Forelimb muscle (tissue), 1 donor: ENCODE results near the gene DNAI2. TPM values are rescaled to one million over a fixed set of nuclear protein-coding genes. Genes with fewer than 3 reads are reported as not detected.
"Not testable (repeated sequence)": the region's sequence is repeated elsewhere in the genome, so short reads cannot be mapped to it uniquely, and the experiment has no call there.

Source experiments
- DNase-seq: peaks from one replicate; pipeline ENCODE4 v3.0.0-alpha.2; 2013; ENCODE audit warnings: low read depth
- polyA plus RNA-seq: library from polyadenylated mRNA; unstranded; fragments of 120-200 nt; gene quantifications from one replicate; pipeline ENCODE4 v1.2.1, GENCODE V29; 2013; ENCODE audit not compliant: insufficient read length

Gene DNAI2
- polyA plus RNA-seq, 1 donor = 0.14 TPM

DNA sequence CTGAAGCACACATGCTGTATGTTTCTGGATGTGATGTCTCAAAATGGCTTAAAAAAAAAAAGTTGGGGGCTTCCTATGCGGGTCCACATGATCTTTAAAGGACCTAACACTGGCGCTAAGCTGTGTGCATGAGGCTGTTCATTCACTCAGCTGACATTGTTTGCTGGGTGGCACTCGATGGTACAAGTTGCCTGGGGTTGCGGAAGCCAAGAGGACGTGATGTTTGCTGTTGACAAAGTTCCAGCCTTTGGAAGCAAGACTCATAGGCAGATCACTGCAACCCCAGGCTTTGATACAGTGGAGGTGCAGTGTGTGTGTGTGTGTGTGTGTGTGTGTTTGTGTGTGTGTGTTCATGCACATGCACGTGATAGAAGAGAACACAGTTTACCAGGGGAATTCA lies 29.5 kb upstream of the DNAI2 start:
- DNase-seq = no peak

DNA sequence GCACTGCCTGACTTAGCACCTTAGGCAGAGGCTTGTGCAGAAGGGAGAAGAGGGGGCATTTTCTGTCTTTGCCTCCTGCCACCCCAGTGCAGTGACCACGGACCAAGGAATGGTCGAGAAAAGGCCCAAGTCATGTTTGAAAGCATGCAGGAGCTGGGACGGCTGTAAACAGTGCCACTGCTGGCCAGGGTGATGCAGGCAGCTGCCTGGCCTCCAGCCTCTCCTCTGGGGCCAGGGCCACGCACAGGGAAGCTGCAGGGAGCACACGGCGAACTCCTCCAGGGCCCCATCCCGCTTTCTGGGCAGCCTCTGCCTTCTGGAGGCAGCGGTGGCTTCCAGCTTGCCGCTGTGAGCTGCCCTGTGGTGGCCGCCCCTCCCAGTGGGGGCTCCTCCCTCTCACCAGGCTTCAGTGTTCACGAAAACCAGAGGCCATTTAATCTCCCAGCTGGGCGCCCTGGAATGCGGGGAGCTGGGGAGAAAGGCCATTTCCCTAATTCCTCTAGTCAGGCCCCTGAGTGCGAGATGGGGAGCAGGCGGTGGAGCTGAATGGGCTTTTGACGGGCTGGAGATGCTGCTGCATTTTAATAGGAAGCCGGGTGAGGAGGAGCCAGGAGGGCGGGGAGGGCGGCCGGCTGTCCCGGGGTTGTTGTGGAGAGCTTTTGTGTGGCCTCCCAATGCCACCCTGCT lies 28.7 kb upstream of the DNAI2 start:
- no peak for DNase-seq

DNA sequence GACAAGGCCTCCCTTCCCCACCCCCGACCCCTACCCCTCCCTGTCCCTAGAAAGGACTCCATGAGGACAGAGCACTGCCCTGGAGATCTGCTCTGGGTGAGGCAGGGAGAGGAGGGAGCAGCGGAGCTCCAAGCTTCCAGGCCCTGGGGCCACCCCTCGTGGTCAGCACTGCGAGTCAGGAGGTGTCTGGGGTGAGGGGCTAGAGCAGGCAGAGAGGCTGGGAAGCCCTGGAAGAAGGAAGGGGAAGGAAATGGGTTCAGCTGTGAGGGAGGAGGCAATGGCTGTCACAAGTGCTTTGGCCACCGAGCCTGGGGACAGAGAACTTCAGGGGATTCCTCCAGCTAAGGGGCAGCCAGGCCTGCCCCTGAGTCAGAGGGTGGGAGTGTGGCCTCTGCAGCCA lies 28.2 kb upstream of the DNAI2 start:
- no peak for DNase-seq

DNA sequence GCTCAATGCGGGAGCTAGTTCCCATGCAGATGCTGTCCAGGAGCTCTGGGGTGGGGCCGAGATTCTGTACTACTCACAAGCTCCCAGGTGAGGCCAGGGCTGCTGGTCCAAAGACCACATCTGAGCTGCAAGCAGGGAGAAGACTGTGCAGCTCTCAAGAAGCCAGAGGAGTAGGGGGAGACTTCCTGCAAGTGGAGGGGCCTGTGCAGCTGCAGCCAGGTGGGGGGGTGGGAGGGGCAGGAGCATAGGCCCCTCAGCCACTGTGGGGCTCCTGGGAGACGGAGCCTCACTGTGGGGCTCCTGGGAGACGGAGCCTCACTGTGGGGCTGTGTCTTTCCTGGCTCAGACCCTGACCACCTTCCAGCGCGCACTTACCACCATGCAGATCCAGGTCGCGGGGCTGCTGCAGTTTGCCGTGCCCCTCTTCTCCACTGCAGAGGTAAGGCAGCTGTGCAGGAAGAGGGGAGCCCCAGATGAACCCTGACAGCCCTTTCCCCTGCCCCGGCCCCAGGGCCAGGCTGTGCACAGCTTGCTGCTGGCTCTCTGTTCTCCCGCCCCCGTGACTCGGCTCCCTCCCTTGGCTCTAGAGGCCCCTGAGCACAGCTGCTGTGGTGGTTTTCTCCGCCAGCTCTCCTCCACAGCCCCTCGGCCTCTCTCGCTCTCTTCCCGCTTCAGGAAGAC lies 24.3 kb upstream of the DNAI2 start:
- DNase-seq = no peak

DNA sequence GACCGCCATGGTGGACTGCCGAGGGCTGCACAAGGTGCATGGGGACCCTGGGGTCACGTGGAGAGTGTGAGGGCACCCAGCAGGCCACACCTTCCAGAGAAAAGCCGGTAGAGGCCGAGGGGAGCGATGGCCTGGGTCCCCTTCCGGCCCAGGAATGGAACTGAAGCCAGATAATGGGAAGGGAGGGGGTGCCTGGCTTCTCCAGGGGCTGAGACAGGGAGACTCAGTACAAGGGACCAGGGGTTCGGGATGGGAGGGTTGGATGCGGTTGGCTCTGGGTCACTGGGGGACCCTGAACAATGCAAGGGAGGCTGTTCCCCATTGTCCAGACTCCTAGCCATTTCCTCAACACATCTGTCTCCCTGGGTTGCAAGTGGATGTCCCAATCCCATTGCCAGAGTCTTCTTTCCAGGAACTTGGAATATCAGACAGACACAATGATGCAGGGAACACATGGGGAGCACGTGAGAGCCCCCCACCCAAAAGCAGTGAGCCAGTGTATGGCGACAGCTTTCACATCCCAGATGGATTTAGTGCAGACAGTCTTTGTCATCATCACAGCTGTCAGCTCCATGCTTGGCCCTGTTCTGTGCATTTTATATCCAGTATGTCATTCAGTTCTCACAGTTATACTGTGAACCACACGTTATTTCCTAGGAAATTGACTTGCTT lies 23.6 kb upstream of the DNAI2 start:
- DNase-seq = peak; percentile 88

DNA sequence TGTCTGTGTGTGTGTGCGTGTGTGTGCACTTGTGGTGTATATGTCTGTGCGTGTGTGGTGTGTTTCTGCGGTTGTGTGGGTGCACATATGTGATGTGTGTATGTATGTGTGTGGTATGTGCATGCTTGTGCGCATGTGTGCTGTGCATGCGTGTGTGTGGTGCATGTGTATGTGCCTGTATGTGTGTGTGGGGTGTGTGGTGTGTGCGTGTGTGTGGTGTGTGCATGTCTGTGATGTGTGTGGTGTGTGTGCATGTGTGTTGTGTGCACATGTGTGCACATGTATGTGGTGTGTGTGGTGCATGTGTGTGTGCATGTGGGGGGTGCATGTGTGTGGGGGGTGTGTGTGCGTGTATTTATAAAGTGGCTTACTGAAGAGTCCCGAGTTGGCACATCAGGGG lies 23.0 kb upstream of the DNAI2 start:
- DNase-seq = no peak

DNA sequence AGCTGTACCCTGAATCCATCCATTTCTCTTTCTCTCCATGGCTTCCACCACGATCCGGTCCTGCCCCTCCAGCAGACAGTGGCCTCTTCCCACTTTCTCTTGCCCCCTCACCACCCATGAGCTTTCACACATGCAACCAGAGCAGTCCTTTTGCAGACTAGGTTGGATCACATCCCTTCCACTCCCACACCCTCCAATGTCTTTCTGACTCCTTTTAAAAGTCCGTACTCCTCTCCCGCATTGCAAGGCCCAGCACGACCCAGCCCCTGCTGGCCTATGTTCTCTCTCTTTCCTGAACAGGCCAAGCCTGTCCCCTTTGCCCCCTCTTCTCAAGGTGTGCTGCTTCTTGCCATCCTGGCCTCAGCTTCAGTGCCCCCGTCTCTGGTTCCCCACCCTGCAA lies 22.5 kb upstream of the DNAI2 start:
- DNase-seq = no peak

DNA sequence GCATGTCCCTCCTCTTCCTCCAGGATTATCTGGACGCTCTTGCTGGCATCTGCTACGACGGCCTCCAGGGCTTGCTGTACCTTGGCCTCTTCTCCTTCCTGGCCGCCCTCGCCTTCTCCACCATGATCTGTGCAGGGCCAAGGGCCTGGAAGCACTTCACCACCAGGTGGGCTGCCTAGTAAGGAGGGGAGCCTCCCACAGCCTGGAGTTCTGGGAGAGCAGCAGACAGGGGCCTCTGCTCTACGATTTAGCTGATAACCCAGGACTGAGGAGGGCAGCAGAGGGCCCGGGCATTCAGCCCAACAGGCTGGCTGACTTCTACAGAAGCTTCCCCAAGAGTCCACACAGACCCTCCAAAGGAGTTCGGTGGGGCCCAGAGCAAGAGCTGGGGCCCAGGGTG lies 21.8 kb upstream of the DNAI2 start:
- DNase-seq = no peak

DNA sequence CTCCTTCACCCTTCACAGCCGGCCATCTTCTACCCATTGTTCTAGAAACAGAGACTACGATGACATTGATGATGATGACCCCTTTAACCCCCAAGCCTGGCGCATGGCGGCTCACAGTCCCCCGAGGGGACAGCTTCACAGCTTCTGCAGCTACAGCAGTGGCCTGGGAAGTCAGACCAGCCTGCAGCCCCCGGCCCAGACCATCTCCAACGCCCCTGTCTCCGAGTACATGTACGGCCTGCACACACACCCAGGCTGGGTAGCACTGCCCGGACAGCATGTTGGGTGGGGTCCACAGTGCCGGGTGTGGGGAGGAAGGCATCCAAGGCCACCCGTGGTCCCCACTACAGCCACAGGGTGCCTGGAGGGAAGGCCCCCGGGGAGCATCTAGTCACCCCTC lies 21.0 kb upstream of the DNAI2 start:
- no peak for DNase-seq

DNA sequence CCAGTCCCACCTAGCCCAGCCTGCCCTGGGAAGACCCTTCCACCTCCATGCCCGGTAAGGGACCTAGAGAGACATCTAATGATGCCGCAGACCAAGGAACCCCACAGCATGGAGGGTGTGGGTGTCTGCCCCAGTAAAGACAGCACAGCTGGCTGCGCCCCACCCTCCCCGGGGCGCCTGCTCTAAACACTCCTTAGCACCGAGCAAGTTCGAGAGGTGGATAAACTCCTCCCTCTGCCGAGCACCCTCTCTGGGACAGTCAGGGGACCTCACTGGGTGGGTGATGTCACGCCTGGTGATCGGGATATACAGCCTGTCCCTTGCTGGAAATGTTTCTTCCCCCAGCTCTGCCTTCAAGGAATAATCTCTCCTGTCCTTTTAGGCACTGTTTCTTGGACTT lies 16.7 kb upstream of the DNAI2 start:
- no peak for DNase-seq

DNA sequence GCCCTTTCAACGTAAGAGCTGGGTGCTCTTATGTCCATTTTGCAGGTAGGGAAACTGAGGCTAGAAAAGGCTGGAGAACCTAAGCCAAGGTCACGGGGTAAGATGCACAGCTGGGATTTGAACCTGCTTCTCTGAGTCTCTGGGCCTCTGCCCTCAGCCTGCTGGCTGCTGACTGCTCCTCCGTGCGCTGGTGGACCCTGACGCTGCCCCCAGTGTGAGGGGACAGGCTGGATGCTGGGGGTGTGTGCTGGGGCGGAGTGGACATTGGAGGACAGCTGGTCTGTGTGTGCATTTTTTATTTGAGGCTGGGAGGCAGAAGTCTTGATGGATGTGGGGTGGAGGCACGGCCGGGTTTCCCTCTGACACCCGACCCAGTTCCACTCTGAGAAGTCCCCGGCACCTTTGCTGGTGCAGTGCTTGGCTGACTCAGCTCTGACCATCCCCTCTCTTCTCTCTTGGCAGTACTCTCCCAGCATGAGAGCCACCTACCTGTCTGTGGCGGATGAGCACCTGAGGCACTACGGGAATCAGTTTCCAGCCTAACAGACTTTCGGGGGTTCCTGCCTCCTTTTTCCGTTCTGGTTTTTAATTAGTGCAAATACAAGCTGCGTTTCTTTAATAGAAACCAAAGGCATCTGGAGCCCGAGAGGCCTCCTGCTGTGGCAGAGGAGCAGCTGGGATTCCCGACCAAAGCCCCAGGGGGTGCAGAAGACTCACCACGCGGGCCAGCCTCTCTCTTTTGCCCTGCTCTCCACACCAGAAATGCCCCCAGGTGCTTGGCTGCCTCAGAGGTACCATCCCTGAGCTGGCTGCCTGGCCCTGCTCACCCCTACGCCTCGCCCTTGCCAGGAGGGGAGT lies 14.1 kb upstream of the DNAI2 start:
- no peak for DNase-seq

DNA sequence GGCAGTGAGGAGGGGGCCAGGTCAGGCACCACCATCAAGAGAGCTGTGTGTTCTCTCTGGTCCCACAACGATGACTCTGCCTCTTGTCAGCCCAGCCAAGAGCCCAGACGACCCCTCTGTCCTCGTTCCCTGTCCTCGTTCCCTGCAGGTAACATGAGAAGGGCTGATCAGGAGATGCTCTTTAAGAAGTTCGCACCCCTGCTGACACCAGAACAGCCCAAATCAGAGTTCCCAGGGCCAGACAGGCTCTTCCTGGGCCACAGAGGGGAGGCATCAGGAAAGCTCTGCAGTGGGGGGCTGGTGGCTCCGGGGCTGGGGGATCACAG lies 13.5 kb upstream of the DNAI2 start:
- no peak for DNase-seq

DNA sequence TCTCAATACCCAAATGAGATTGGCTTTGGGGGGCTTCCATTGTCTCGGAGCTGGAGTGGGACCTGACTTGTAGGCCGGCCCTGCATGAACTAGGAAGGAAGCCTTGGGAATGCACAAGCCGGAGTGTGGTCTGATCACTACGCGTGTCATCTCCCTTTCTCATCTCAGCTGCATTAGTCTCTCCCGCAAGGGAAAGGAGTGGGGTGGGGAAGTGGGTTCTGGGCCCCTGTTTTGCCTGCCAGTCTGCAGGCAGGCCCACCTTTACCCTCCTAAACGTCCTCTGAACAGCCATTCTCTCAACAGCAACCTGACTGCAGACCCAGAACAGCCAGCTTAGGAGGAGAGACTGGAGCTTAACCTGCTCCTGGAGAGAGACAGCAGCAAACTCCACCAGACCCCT lies 11.4 kb upstream of the DNAI2 start:
- no peak for DNase-seq

DNA sequence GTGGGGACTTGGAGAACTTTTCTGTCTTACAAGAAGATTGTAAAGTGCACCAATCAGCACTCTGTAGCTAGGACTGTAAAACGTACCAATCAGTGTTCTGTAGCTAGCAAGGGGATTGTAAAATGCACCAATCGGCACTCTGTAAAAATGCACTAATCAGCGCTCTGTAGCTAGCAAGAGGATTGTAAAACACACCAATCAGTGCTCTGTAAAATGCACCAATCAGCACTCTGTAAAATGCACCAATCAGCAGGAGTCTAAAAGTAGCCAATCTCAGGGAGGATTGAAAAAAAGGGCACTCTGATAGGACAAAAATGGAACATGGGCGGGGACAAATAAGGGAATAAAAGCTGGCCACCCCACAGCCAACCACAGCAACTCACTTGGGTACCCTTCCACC lies 7.0 kb upstream of the DNAI2 start:
- DNase-seq = not testable (repeated sequence)

DNA sequence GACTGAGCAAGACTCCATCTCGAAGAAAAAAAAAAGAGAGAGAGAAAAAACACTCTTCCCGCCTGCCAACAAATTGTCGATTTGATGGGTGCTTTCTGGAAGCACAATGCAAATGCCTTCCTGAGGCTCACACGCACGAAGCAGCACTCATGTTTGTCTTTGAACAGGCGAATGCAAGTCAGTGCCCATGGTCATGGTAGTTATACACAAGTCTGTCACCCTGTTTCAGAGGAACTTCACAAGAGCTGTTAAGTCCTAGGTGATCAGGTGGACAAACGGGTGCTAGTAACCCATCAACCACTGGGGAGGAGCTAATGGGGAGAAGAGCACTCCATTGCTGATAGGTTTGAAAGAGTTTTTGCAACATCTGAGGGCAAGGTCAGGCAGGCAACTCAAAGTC lies 6.5 kb upstream of the DNAI2 start:
- no peak for DNase-seq

DNA sequence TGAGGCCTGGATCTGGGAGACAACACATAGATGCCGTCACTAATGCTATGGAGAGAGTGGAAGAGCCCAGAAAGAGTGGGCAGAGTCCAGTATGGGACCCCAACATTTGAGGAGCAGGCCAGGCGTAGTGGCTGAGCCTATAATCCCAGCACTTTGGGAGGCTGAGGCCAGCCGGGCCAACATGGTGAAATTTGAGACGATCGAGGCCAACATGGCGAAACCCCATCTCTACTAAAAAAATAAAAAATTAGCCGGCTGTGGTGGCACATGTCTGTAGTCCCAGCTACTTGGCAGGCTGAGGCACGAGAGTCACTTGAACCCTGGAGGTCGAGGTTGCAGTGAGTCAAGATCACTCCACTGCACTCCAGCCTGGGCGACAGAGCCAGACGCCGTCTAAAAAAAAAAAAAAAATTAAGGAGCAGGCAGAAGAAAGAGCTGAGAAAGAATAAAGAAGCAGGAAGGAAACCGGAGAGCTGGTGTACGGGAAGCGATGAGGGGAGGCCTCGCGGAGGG lies 6.0 kb upstream of the DNAI2 start:
- no peak for DNase-seq

DNA sequence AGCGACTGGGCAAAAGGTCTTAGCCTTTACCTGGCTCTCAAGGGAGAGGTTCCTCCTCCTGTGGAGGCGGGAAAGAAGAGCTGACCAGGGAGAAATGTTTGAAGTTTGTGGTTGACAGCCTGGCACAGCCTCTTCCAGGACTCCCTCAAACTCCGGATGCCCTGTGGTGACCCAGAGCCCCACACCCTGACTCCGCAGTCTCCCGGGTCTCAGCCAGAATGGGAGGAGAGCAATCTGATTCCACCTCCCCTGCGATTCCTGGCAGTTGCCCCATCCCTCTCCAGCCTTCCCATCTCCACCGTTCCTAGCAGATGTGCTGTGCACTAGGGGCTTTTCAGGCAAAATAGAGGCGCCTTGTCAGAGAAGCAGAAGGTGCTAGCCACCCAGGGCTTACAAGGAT lies 5.5 kb upstream of the DNAI2 start:
- DNase-seq = no peak

DNA sequence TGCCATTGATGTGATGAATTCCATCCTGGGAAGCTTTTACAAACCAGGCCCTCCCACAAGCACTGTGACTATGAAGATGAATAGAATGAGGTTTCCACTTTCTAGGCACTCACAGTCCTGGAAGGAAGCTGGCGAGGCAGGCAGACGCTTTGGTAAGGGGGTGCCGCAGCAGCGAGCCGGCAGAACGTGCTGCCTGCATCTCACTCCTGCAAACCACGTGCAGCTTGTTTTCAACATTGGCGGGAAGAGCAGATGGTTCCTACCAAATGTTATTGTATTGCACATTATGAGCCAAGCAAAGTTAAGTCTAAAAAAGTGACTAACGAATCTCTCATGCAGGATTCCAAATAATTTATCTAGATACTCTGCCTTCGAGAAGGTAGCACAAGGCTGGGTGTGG lies 3.7 kb upstream of the DNAI2 start:
- DNase-seq = no peak

DNA sequence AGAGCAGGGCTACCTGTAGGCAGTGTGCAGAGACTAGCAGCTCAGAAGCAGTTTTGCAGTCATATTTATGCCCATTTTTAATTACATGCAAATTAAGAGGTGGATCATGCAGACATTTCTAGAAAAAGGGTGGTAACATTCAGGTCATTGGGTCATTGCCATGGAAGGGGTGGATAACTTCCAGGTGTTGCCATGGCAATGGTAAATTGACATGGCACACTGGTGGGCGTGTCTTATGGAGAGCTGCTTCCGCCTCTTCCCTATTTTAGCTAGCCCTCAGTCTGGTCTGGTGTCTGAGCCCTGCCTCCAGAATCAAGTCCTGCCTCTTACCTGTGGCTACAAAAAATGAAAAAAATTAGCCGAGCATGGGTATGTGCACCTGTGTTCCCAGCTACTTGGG lies 2.8 kb upstream of the DNAI2 start:
- DNase-seq = no peak

DNA sequence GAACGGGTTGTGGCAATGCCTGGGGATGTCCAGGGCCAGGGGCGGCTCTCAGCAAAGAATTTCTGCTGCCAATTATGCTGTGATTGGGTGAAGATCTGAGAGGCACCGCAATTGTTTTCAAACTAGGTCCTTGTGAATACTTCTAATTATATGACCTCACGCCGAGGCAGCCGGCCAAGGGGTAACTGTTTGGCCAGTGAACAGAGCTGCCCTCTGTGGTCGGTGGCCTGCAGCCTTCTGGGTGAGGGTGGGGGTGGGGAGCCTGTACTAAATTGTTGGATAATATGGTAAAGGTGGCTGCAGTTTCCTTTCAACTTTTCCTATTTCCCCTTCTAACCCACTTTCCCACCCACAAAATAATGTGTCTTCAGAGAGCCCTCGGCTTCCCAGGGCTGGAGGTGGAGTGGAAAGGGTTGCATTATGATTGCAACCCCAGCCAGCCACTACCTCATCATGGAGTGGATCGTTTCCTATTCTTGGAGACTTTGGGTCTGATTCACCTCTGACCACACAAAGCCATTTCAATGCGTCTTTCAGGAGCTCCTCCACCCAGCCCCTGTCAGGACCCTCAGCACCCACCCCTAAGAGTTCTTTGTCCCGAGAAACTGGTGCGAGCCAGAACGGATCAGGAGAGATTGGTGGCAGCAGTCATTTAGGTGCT lies 2.0 kb upstream of the DNAI2 start:
- no peak for DNase-seq

DNA sequence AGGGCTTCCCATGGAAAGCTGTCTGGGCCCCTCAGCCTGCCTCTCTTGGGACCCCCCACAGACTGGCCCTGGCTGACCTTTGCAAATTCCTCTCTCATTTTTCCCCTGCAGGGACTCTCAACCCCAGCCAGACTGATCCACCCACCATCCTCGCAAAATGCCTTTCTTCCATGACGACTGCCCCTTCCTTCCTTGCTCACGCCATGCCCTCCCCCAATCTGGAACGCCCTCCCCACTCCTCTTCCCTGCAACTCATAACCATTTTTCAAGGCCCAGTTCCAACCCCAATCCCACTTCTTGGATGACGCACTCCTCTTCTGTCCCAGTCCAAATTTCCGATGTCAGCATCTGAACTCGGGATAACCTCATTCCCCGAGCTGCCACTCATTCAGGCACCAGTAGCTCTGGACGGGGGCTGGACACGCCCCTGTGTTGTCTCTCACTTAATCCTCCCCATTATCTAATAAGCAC lies 1.3 kb upstream of the DNAI2 start:
- DNase-seq = peak; percentile 80
